Ovary (tissue), 3 donors: ENCODE data around the gene MAST4.

Experiments used
- POLR2A ChIP-seq: fragments of 450-650 bp; IDR thresholded peaks from one replicate; pipeline ENCODE4 v1.6.1; 2017; ENCODE audit warnings: antibody characterized with exemption, mild to moderate bottlenecking, moderate library complexity
- TF ChIP-seq, protein P1 (sequence below), 3 donors: fragments of 450-650 bp in 2 of 3; fragments of 200-600 bp in 1 of 3; IDR thresholded peaks; one replicate each; pipeline versions ENCODE4 v1.5.1 to v1.8.0; 2016 to 2022; ENCODE audit warnings: antibody characterized with exemption in 3 of 3, mild to moderate bottlenecking in 1 of 3
- donor health status: DM: no; HTN: no; CAD: no.

DNA sequence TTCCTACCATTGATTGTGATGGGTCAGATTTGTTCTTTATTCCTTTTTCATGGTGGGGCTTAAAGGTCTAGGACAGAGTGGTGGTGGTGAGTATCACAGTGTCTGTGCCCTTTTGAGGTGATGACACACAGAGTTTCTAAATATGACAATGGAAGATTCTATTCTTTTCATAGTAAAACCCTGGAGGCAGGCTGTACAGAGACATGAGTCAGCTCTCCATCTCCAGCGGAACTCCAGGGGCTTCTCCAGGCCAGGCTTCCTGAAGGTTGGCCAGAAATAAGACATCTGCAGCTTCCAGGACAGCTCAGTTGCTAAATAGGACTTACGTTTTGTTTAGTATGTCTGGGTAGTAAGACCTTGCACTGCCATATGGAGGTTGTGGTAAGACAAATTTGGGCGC is 370.9 kb downstream of the MAST4 start:
- TF ChIP-seq, protein P1, sequence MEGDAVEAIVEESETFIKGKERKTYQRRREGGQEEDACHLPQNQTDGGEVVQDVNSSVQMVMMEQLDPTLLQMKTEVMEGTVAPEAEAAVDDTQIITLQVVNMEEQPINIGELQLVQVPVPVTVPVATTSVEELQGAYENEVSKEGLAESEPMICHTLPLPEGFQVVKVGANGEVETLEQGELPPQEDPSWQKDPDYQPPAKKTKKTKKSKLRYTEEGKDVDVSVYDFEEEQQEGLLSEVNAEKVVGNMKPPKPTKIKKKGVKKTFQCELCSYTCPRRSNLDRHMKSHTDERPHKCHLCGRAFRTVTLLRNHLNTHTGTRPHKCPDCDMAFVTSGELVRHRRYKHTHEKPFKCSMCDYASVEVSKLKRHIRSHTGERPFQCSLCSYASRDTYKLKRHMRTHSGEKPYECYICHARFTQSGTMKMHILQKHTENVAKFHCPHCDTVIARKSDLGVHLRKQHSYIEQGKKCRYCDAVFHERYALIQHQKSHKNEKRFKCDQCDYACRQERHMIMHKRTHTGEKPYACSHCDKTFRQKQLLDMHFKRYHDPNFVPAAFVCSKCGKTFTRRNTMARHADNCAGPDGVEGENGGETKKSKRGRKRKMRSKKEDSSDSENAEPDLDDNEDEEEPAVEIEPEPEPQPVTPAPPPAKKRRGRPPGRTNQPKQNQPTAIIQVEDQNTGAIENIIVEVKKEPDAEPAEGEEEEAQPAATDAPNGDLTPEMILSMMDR (IDR thresholded peaks at IDR 0.05) = no peak
- TF ChIP-seq POLR2A = no peak
